PC-3 (cell line): ENCODE measurements around the gene HIF1AN. TPM values are rescaled to one million over a fixed set of nuclear protein-coding genes. Genes with fewer than 3 reads are reported as not detected.
A peak's percentile ranks its signal among the peaks of the same experiment; 100 is the strongest.

Experiments used
- ATAC-seq: fragments of 200-7000 bp; cut with Tn5 transposase; 2 replicates; pipeline ENCODE4 v1.9.1; 2020; ENCODE audit warnings: mild to moderate bottlenecking, moderate library complexity
- BruUV-seq: library from RNA; stranded (reverse); fragments of 400-500 nt; replicated peaks from 2 replicates; lab custom pipeline; 2021; lab: Mats Ljungman, UMichigan
- CTCF ChIA-PET: fragments of 300-600 bp; sonication (Branson Sonifier 250); formaldehyde crosslinking; loops from one replicate; lab custom pipeline; 2022; ENCODE audit warnings: antibody characterized with exemption; lab: Charles Lee
- POLR2A ChIA-PET: fragments of 300-600 bp; sonication (Branson Sonifier 250); formaldehyde crosslinking; loops from one replicate; lab custom pipeline; 2022; ENCODE audit warnings: antibody characterized with exemption; ENCODE audit not compliant: unreplicated experiment; lab: Charles Lee
- DNase-seq: peaks from one replicate; pipeline ENCODE4 v3.0.0-alpha.2; 2015
- H2AFZ ChIP-seq: fragments of 300-600 bp; sonication (generic); 2 replicates; pipeline ENCODE4 v1.6.0; 2016; ENCODE audit warnings: antibody characterized with exemption, low read length
- H3F3A ChIP-seq: fragments of 300-600 bp; sonication (generic); one replicate; pipeline ENCODE4 v1.6.0; 2017; ENCODE audit warnings: antibody characterized with exemption, low read length, control low read depth, mild to moderate bottlenecking; ENCODE audit not compliant: unreplicated experiment
- H3K27ac ChIP-seq: fragments of 300-600 bp; sonication (generic); 2 replicates; pipeline ENCODE4 v1.5.1; 2016; ENCODE audit warnings: mild to moderate bottlenecking, low read length
- H3K27me3 ChIP-seq: fragments of 300-600 bp; sonication (generic); 2 replicates; pipeline ENCODE4 v1.6.1; 2016; ENCODE audit warnings: low read length, mixed read lengths
- H3K36me3 ChIP-seq: fragments of 300-600 bp; sonication (generic); 2 replicates; pipeline ENCODE4 v1.6.1; 2016; ENCODE audit warnings: low read depth, mixed run types, low read length, mixed read lengths
- H3K4me1 ChIP-seq: fragments of 300-600 bp; sonication (generic); 2 replicates; pipeline ENCODE4 v1.5.1; 2016; ENCODE audit warnings: low read length; ENCODE audit not compliant: insufficient read depth
- H3K4me2 ChIP-seq: fragments of 300-600 bp; sonication (generic); 2 replicates; pipeline ENCODE4 v1.6.0; 2016; ENCODE audit warnings: low read length
- H3K4me3 ChIP-seq: fragments of 300-600 bp; sonication (generic); 2 replicates; pipeline ENCODE4 v1.5.1; 2016; ENCODE audit warnings: mild to moderate bottlenecking, low read length, mixed read lengths
- H3K79me2 ChIP-seq: fragments of 300-600 bp; sonication (generic); 2 replicates; pipeline ENCODE4 v1.6.1; 2017; ENCODE audit warnings: low read length, mixed read lengths
- H3K9ac ChIP-seq: fragments of 300-600 bp; sonication (generic); 2 replicates; pipeline ENCODE4 v1.6.0; 2016; ENCODE audit warnings: mild to moderate bottlenecking, low read length
- H3K9me2 ChIP-seq: fragments of 300-600 bp; sonication (generic); replicated peaks from 2 replicates; pipeline ENCODE4 v1.6.1; 2016; ENCODE audit warnings: mixed run types, low read length, mixed read lengths
- H3K9me3 ChIP-seq: fragments of 300-600 bp; sonication (generic); 2 replicates; pipeline ENCODE4 v1.6.1; 2016; ENCODE audit warnings: low read length, mixed read lengths
- H4K20me1 ChIP-seq: fragments of 300-600 bp; sonication (generic); 2 replicates; pipeline ENCODE4 v1.6.1; 2016; ENCODE audit warnings: low read length, mixed read lengths
- CTCF ChIP-seq: fragments of 300-600 bp; sonication (generic); conservative IDR thresholded peaks from 2 replicates; pipeline ENCODE4 v1.5.1; 2017; ENCODE audit warnings: antibody characterized with exemption, low read depth, mild to moderate bottlenecking, low read length
- EZH2 ChIP-seq: fragments of 300-600 bp; sonication (generic); IDR thresholded peaks from one replicate; pipeline ENCODE4 v1.6.1; 2017; ENCODE audit warnings: antibody characterized with exemption, mild to moderate bottlenecking, low read length; ENCODE audit not compliant: unreplicated experiment
- EZH2phosphoT487 ChIP-seq: fragments of 300-600 bp; sonication (generic); IDR thresholded peaks from 2 replicates; pipeline ENCODE4 v1.6.1; 2018; ENCODE audit warnings: mild to moderate bottlenecking, antibody characterized with exemption, low read length, borderline replicate concordance
- intact Hi-C: fragments of 100-400 bp; cut with micrococcal nuclease; formaldehyde crosslinking; loops from 2 replicates; pipeline ENCODE4 v1.9.0; 2023
- total RNA-seq: library from RNA; depleted of rRNA; stranded (reverse); fragments of >200 nt; gene quantifications from 2 replicates; pipeline ENCODE4 v1.2.3, GENCODE V29; 2014

Gene HIF1AN
- total RNA-seq, 1 experiment from 2014 or later = 4.5 TPM

GRCh38 chr10:100522945-100523344, 12.8 kb upstream of the HIF1AN start:
- H3F3A ChIP-seq = no peaks in the 10 kb centered on the region
- H3K27ac ChIP-seq = peak overlapping the region; percentile 49
- no peaks in the 10 kb centered on the region for H3K27me3 ChIP-seq
- no peaks in the 10 kb centered on the region for H4K20me1 ChIP-seq
- peaks cover 24% of the 10 kb centered on the region for H3K4me1 ChIP-seq
- CTCF ChIA-PET = interaction anchor here (0.6 kb wide), 1 partner anchor 13 kb away, joined by 5 read pairs; the partner anchor contains the start of gene HIF1AN
- no peak overlapping the region for H3K9ac ChIP-seq
- peaks cover 9% of the 10 kb centered on the region for H3K79me2 ChIP-seq
- POLR2A ChIA-PET = interaction anchor here (0.5 to 0.6 kb wide), 2 partner anchors 10 to 13 kb away, joined by 3 to 13 read pairs; partner anchors contain the start of gene HIF1AN
- no peak for DNase-seq
- H3K9me2 ChIP-seq = no peaks in the 10 kb centered on the region
- BruUV-seq = no TSS peak
- H3K36me3 ChIP-seq = peaks cover 10% of the 10 kb centered on the region
- H3K4me3 ChIP-seq = no peak overlapping the region
- ATAC-seq = peak; percentile 5; the same call in 1 of the 2 replicates
- no peak overlapping the region for H2AFZ ChIP-seq
- TF ChIP-seq CTCF (no peak), EZH2phosphoT487 (no peak), EZH2 (no peak)
- H3K4me2 ChIP-seq = peak overlapping the region; percentile 29; the same call in 1 of the 2 replicates
- H3K9me3 ChIP-seq = no peaks in the 10 kb centered on the region
- intact Hi-C loops = loop anchor here (5.0 kb wide), 1 partner anchor 176 kb away; the partner anchor contains the start of gene SCD

- H2AFZ ChIP-seq = no peak overlapping the region
- ChIA-PET POLR2A (no interaction called here), CTCF (no interaction called here)
- ATAC-seq (no peak), DNase-seq (no peak)
- H4K20me1 ChIP-seq = no peaks in the 10 kb centered on the region
- H3K27ac ChIP-seq = no peak overlapping the region
- peaks cover 10% of the 10 kb centered on the region for H3K36me3 ChIP-seq
- H3K9me3 ChIP-seq = no peaks in the 10 kb centered on the region
- no TSS peak for BruUV-seq
- no peak overlapping the region for H3K4me3 ChIP-seq
- H3K9me2 ChIP-seq = no peaks in the 10 kb centered on the region
- no peak overlapping the region for H3K4me2 ChIP-seq
- TF ChIP-seq CTCF (no peak), EZH2 (no peak), EZH2phosphoT487 (no peak)
- H3K27me3 ChIP-seq = no peaks in the 10 kb centered on the region
- H3K9ac ChIP-seq = no peak overlapping the region
- no peaks in the 10 kb centered on the region for H3F3A ChIP-seq
- H3K79me2 ChIP-seq = peaks cover 22% of the 10 kb centered on the region
- intact Hi-C loops = loop anchor here (5.0 kb wide), 1 partner anchor 177 kb away; the partner anchor contains the start of gene SCD
- H3K4me1 ChIP-seq = peaks cover 30% of the 10 kb centered on the region
Observed at GRCh38 chr10:100524206-100524605, 11.5 kb upstream of the HIF1AN start.

- H3F3A ChIP-seq = no peaks in the 10 kb centered on the region
- intact Hi-C loops = loop anchor here (5.0 kb wide), 1 partner anchor 177 kb away; the partner anchor contains the start of gene SCD
- H4K20me1 ChIP-seq = no peaks in the 10 kb centered on the region
- CTCF ChIA-PET = interaction anchor here (0.7 kb wide), 1 partner anchor 86 kb away, joined by 3 read pairs; no protein-coding TSS in a partner anchor
- H3K36me3 ChIP-seq = peaks cover 10% of the 10 kb centered on the region
- POLR2A ChIA-PET = no interaction called here
- no peaks in the 10 kb centered on the region for H3K27me3 ChIP-seq
- peaks cover 30% of the 10 kb centered on the region for H3K4me1 ChIP-seq
- no peak overlapping the region for H3K27ac ChIP-seq
- no TSS peak for BruUV-seq
- no peak overlapping the region for H2AFZ ChIP-seq
- peak; percentile 19; the same call in 1 of the 2 replicates for TF ChIP-seq CTCF
- no peak for TF ChIP-seq EZH2
- H3K4me2 ChIP-seq = no peak overlapping the region
- H3K9me2 ChIP-seq = no peaks in the 10 kb centered on the region
- no peak overlapping the region for H3K9ac ChIP-seq
- no peak overlapping the region for H3K4me3 ChIP-seq
- DNase-seq = no peak
- peaks cover 26% of the 10 kb centered on the region for H3K79me2 ChIP-seq
- H3K9me3 ChIP-seq = no peaks in the 10 kb centered on the region
- ATAC-seq = no peak
Observed at GRCh38 chr10:100524638-100525037, 11.1 kb upstream of the HIF1AN start.
